ENCODE results near the gene AQP6.

AQP6 gene, protein sequence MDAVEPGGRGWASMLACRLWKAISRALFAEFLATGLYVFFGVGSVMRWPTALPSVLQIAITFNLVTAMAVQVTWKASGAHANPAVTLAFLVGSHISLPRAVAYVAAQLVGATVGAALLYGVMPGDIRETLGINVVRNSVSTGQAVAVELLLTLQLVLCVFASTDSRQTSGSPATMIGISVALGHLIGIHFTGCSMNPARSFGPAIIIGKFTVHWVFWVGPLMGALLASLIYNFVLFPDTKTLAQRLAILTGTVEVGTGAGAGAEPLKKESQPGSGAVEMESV

DNA sequence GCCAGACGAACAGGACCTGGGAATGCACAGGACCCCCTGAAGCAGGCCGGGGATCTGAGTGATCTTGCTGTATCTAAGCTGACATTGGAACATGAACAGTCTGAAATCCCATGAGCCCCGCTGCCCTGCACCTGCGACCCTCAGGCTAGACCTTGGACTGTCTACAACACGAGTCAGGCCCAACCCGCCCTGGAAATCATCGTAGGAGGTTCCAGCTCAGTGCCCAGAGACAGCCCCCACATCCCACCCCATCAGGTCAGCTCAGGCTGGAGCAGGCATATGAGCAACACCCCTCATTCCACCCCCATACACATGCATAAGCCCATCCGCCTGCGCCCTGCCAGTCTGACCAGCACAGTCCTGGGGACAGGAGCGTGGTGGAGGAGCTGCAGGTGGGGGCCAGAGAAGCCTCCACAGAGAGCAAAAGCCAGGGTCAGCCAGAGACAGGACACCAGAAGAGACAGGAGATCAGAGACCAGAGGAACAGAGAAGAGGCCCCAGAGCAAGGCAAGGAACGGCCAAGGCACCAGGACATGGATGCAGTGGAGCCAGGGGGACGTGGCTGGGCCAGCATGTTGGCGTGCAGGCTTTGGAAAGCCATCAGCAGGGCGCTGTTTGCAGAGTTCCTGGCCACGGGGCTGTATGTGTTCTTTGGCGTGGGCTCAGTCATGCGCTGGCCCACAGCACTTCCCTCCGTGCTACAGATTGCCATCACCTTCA is at the start of gene AQP6:
Gene AQP6 (plus strand): TSS at position 307 of the 720 bp plus-strand sequence. CDS start 227 bp downstream, at position 534.
- no peak within 1 kb of the TSS for H3K4me3 ChIP-seq (ENCODE audit: control insufficient read depth, low read depth, low read length)
- TF ChIP-seq, protein P1, sequence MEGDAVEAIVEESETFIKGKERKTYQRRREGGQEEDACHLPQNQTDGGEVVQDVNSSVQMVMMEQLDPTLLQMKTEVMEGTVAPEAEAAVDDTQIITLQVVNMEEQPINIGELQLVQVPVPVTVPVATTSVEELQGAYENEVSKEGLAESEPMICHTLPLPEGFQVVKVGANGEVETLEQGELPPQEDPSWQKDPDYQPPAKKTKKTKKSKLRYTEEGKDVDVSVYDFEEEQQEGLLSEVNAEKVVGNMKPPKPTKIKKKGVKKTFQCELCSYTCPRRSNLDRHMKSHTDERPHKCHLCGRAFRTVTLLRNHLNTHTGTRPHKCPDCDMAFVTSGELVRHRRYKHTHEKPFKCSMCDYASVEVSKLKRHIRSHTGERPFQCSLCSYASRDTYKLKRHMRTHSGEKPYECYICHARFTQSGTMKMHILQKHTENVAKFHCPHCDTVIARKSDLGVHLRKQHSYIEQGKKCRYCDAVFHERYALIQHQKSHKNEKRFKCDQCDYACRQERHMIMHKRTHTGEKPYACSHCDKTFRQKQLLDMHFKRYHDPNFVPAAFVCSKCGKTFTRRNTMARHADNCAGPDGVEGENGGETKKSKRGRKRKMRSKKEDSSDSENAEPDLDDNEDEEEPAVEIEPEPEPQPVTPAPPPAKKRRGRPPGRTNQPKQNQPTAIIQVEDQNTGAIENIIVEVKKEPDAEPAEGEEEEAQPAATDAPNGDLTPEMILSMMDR (conservative IDR thresholded peaks at IDR 0.05; ENCODE audit: control insufficient read depth, insufficient read depth, low read depth, low read length): no peak
- no peak for DNase-seq (ENCODE audit: low read depth)

DNA sequence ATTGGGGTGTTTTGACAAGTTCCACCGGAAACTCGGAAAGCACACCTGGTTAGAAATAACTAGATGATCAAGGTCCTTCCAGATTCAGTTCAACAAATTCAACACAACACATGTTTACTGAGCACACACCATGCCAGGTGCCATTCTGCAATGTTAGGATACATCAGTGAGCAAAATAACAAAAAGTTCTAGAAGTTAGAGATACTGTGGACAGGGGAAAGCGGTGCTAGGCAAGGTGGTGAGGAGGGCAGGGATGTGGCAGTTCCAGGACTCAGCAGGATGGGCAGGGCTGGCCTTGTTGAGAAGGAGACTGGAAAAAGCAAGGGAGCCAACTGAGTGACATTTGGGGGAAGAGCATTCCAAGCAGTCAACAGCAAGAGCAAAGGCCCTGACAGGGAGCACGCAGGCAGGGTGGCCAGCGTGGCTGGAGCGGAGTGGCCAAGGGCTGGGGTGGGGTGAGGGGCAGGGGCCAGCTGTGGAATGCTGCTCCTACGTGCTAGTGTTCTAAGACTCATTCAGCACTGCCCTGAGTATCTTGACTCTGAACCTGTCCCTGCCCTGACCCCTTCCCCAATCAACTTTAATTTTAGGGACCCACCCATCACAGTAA is 49.6 kb upstream of the AQP6 start:
- DNase-seq (ENCODE audit: low read depth): no peak
- TF ChIP-seq, protein P1 (conservative IDR thresholded peaks at IDR 0.05; ENCODE audit: control insufficient read depth, insufficient read depth, low read depth, low read length): no peak
- H3K4me3 ChIP-seq (ENCODE audit: control insufficient read depth, low read depth, low read length): no peak overlapping the region

DNA sequence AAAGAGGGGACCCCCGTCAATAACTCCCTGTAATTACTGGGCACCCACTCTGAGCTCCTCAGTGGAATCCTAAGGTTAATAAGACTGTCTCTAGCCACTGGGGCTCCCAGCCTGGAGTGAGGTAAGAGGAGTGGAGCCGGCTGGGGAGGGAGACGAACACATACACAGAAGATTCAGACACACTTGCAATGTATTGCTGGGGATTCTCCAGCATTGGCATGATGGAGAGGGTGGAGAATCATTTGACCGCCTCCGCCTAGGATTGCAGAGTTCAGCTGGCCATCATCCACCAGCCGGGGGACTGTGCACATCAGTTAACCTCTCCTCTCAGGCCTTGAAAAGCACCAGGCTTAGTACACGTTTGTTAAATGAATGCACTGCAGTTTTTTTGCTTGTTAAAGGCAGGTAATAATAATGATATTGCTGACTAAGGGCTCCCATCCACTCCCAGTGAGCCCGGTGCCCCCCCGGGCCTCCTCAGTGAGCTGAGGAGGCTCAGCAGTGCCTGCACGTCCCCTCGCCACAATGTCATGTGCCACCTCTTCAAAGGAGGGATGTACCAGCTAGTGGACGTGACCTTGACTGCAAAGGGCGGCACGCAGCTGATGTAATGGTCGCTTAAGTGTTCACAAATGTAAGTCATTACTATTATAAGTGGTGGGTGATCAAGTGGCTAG is 48.7 kb upstream of the AQP6 start:
- DNase-seq (ENCODE audit: low read depth): peak; percentile 17
- TF ChIP-seq, protein P1 (conservative IDR thresholded peaks at IDR 0.05; ENCODE audit: control insufficient read depth, insufficient read depth, low read depth, low read length): no peak
- no peak overlapping the region for H3K4me3 ChIP-seq (ENCODE audit: control insufficient read depth, low read depth, low read length)

DNA sequence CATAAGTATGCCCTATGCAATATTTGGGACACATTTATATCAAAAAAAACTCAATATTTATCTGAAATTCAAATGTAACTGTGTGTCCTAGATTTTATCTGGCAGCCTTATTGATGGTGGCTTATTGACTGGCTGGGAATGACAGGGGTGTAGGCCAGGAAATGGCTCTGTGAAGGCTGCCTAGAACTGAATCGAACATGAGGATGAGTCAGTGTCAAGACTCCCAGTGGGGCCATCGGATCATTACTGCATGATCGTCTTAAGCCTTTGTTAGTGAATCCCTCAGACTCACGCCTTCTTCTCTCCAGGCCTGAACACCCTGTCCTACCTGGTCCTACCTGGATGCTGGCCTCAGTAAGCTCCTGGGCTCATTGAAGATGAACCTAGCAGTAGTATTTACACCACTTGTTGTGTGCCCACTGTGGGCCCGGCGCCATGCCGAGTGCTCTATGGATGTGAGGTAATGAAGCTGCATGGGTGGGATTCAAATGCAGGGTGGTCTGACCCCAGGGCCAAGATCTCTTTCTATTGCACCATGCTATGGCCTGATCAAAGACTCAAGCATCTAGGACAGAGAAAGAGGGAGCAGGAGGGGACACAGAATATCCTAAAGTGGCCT is 48.0 kb upstream of the AQP6 start:
- DNase-seq (ENCODE audit: low read depth): peak; percentile 55
- TF ChIP-seq, protein P1 (conservative IDR thresholded peaks at IDR 0.05; ENCODE audit: control insufficient read depth, insufficient read depth, low read depth, low read length): no peak
- no peak overlapping the region for H3K4me3 ChIP-seq (ENCODE audit: control insufficient read depth, low read depth, low read length)

DNA sequence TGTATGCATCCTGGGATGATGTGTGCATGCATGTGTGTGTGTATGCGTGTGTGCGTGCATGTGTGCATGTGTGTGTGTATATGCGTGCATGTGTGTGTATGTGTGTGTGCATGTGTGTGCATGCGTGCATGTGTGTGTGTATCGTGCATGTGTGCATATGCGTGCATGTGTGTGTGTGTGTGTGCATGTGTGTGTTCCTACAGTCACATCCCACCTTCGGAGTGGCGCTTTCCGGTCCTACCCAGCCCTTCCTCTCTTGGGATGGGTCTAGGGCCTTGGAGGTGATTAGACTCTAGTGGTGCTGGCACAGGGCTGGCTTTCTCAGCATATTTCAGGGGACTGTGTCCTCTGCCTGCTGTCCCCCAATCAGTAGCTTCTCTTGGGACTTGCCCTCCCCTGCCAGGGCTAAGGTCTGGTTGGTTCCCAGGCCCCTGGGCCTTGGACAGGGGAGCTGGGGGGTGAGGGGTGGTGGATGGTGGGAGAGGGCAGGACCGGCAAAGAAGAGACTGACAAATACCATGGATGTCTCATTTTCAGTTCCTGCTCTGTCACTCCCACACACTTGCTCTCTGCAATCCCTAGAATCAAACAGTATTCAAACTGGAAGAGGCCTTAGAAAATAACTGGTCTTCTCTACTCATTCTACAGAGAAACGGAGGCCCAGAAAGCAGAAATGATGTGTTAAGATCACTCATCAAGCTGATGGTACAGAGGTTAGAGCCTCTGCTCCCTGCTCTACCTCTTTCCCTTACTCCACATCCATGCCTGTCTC is 47.1 kb upstream of the AQP6 start:
- DNase-seq (ENCODE audit: low read depth): no peak
- H3K4me3 ChIP-seq (ENCODE audit: control insufficient read depth, low read depth, low read length): no peak overlapping the region
- TF ChIP-seq, protein P1 (conservative IDR thresholded peaks at IDR 0.05; ENCODE audit: control insufficient read depth, insufficient read depth, low read depth, low read length): no peak
